Stimulated activated CD4-positive, alpha-beta T cell treated with anti-CD3 and anti-CD28 coated beads, TNF-alpha, amount 100 ng/mL, for 48 hours (primary cell): ENCODE results near the gene CNTNAP3B.
"Not testable (repeated sequence)": the region's sequence is repeated elsewhere in the genome, so short reads cannot be mapped to it uniquely, and the experiment has no call there.

Source experiments
- DNase-seq, 3 donors: peaks; one replicate each; pipeline ENCODE4 v3.0.0-alpha.2; 2020; ENCODE audit warnings: low read depth in 3 of 3

The CNTNAP3B gene

GRCh38 chr9:41977965-41978600 lies 151.1 kb downstream of the CNTNAP3B start:
- not testable (repeated sequence) for DNase-seq

GRCh38 chr9:41974906-41975305 lies 154.3 kb downstream of the CNTNAP3B start:
- DNase-seq, result not testable (repeated sequence)

- DNase-seq, result not testable (repeated sequence)
These were observed 176.2 kb downstream of the CNTNAP3B start for GRCh38 chr9:41953007-41953406.

- not testable (repeated sequence) for DNase-seq
These were observed 187.5 kb downstream of the CNTNAP3B start for GRCh38 chr9:41941738-41942137.

- DNase-seq, result not testable (repeated sequence)
These were observed 191.1 kb downstream of the CNTNAP3B start for GRCh38 chr9:41938143-41938542.

GRCh38 chr9:41935727-41936126 lies 193.5 kb downstream of the CNTNAP3B start:
- DNase-seq, result not testable (repeated sequence)

GRCh38 chr9:41929172-41929571 lies 200.1 kb downstream of the CNTNAP3B start:
- not testable (repeated sequence) for DNase-seq

- not testable (repeated sequence) for DNase-seq
These were observed 211.9 kb downstream of the CNTNAP3B start for GRCh38 chr9:41917374-41917773.

- not testable (repeated sequence) for DNase-seq
These were observed 223.7 kb downstream of the CNTNAP3B start for GRCh38 chr9:41905488-41905887.

- not testable (repeated sequence) for DNase-seq
These were observed 226.5 kb downstream of the CNTNAP3B start for GRCh38 chr9:41902762-41903161.

GRCh38 chr9:41898720-41899343 lies 230.4 kb downstream of the CNTNAP3B start:
- DNase-seq, result not testable (repeated sequence)

- not testable (repeated sequence) for DNase-seq
These were observed 254.7 kb downstream of the CNTNAP3B start for GRCh38 chr9:41874557-41874956.

- not testable (repeated sequence) for DNase-seq
These were observed 273.8 kb downstream of the CNTNAP3B start for GRCh38 chr9:41855422-41855821.

- not testable (repeated sequence) for DNase-seq
These were observed 277.1 kb downstream of the CNTNAP3B start for GRCh38 chr9:41851848-41852740.

GRCh38 chr9:41847829-41848228 lies 281.4 kb downstream of the CNTNAP3B start:
- DNase-seq, result not testable (repeated sequence)
